H9 (cell line): Measurements from ENCODE around the gene ZNF341. TPM values are rescaled to one million over a fixed set of nuclear protein-coding genes. Genes with fewer than 3 reads are reported as not detected.

Experiments used
- DNase-seq: peaks from one replicate; pipeline ENCODE4 v3.0.0-alpha.2; 2017
- H2AFZ ChIP-seq: one replicate; pipeline ENCODE4 v1.6.1; 2013; ENCODE audit warnings: mild to moderate bottlenecking, low read length, control low read depth, moderate library complexity
- H2AK5ac ChIP-seq: 2 replicates; pipeline ENCODE4 v1.6.1; 2013; ENCODE audit warnings: low read length, control low read depth, mixed read lengths; ENCODE audit not compliant: insufficient read length
- H2BK120ac ChIP-seq: one replicate; pipeline ENCODE4 v1.6.1; 2013; ENCODE audit warnings: low read depth, mild to moderate bottlenecking, low read length, control low read depth, inconsistent platforms; ENCODE audit not compliant: poor library complexity, severe bottlenecking
- H2BK12ac ChIP-seq: 2 replicates; pipeline ENCODE4 v1.6.1; 2013; ENCODE audit warnings: low read length, control low read depth, mixed read lengths, low read depth; ENCODE audit not compliant: insufficient read length
- H2BK15ac ChIP-seq: 2 replicates; pipeline ENCODE4 v1.6.1; 2013; ENCODE audit warnings: low read depth, low read length, control low read depth
- H2BK20ac ChIP-seq: one replicate; pipeline ENCODE4 v1.6.1; 2013; ENCODE audit warnings: low read depth, mild to moderate bottlenecking, low read length, control low read depth, inconsistent platforms; ENCODE audit not compliant: poor library complexity, severe bottlenecking
- H2BK5ac ChIP-seq: 2 replicates; pipeline ENCODE4 v1.6.1; 2013; ENCODE audit warnings: low read length, control low read depth, mixed read lengths; ENCODE audit not compliant: insufficient read length
- H3K14ac ChIP-seq: 2 replicates; pipeline ENCODE4 v1.6.1; 2013; ENCODE audit warnings: low read length, control low read depth; ENCODE audit not compliant: insufficient read depth
- H3K18ac ChIP-seq: 2 replicates; pipeline ENCODE4 v1.6.1; 2013; ENCODE audit warnings: low read depth, mild to moderate bottlenecking, mixed read lengths, low read length, control low read depth; ENCODE audit not compliant: insufficient read length
- H3K23ac ChIP-seq: 2 replicates; pipeline ENCODE4 v1.6.1; 2013; ENCODE audit warnings: low read length, control low read depth, mixed read lengths, low read depth; ENCODE audit not compliant: insufficient read length
- H3K23me2 ChIP-seq: 2 replicates; pipeline ENCODE4 v1.6.1; 2013; ENCODE audit warnings: low read depth, mild to moderate bottlenecking, mixed read lengths, low read length, control low read depth; ENCODE audit not compliant: insufficient read length, poor library complexity, severe bottlenecking
- H3K27ac ChIP-seq: 2 replicates; pipeline ENCODE4 v1.5.1; 2013; ENCODE audit warnings: low read length, control low read depth, mixed read lengths, low read depth; ENCODE audit not compliant: insufficient read length
- H3K27me3 ChIP-seq: 2 replicates; pipeline ENCODE4 v1.6.1; 2013; ENCODE audit warnings: low read length, control low read depth, inconsistent platforms; ENCODE audit not compliant: insufficient read depth
- H3K4ac ChIP-seq: 2 replicates; pipeline ENCODE4 v1.6.1; 2013; ENCODE audit warnings: low read depth, mild to moderate bottlenecking, control low read depth, inconsistent platforms, low read length, moderate library complexity
- H3K4me1 ChIP-seq: 2 replicates; pipeline ENCODE4 v1.6.1; 2013; ENCODE audit warnings: low read length, control low read depth, inconsistent platforms; ENCODE audit not compliant: insufficient read depth
- H3K4me2 ChIP-seq: 2 replicates; pipeline ENCODE4 v1.6.1; 2013; ENCODE audit warnings: low read length, control low read depth, mixed read lengths; ENCODE audit not compliant: insufficient read length, insufficient read depth
- H3K56ac ChIP-seq: 2 replicates; pipeline ENCODE4 v1.6.1; 2013; ENCODE audit warnings: low read depth, mild to moderate bottlenecking, mixed read lengths, low read length, control low read depth; ENCODE audit not compliant: insufficient read length
- H3K79me1 ChIP-seq: 2 replicates; pipeline ENCODE4 v1.6.1; 2013; ENCODE audit warnings: low read depth, mild to moderate bottlenecking, moderate library complexity, low read length, control low read depth, inconsistent platforms; ENCODE audit not compliant: insufficient read depth, poor library complexity, severe bottlenecking
- H3K79me2 ChIP-seq: 2 replicates; pipeline ENCODE4 v1.6.1; 2013; ENCODE audit warnings: low read length, control low read depth, inconsistent platforms; ENCODE audit not compliant: insufficient read depth
- H3K9ac ChIP-seq: 2 replicates; pipeline ENCODE4 v1.6.1; 2013; ENCODE audit warnings: low read length, control low read depth, mixed read lengths; ENCODE audit not compliant: insufficient read length; ENCODE audit errors: extremely low read depth
- H3K9me3 ChIP-seq: one replicate; pipeline ENCODE4 v1.6.1; 2013; ENCODE audit warnings: low read depth, low read length, inconsistent platforms; ENCODE audit not compliant: control insufficient read depth
- H3T11ph ChIP-seq: one replicate; pipeline ENCODE4 v1.6.1; 2013; ENCODE audit warnings: mild to moderate bottlenecking, low read length, control low read depth, inconsistent platforms
- H4K20me1 ChIP-seq: one replicate; pipeline ENCODE4 v1.6.1; 2013; ENCODE audit not compliant: control insufficient read depth, insufficient read length, insufficient read depth
- H4K5ac ChIP-seq: 2 replicates; pipeline ENCODE4 v1.6.1; 2013; ENCODE audit warnings: low read depth, mild to moderate bottlenecking, mixed read lengths, low read length, control low read depth; ENCODE audit not compliant: insufficient read length
- H4K8ac ChIP-seq: replicated peaks from 2 replicates; pipeline ENCODE4 v1.6.1; 2013; ENCODE audit warnings: low read length, control low read depth, mixed read lengths, low read depth; ENCODE audit not compliant: insufficient read length
- H4K91ac ChIP-seq: 2 replicates; pipeline ENCODE4 v1.6.1; 2013; ENCODE audit warnings: low read depth, mild to moderate bottlenecking, moderate library complexity, mixed read lengths, low read length, control low read depth; ENCODE audit not compliant: insufficient read length
- H3K27ac Mint-ChIP-seq, 3 experiments: 2 replicates in 2 of 3; 3 replicates in 1 of 3; pipeline ENCODE4 v1.8.0; 2020 to 2021; ENCODE audit warnings: mixed read lengths in 3 of 3, mild to moderate bottlenecking in 1 of 3, moderate library complexity in 1 of 3
- H3K27me3 Mint-ChIP-seq: 2 replicates; pipeline ENCODE4 v1.8.0; 2021; ENCODE audit warnings: low read depth, mild to moderate bottlenecking, moderate library complexity, mixed read lengths
- H3K36me3 Mint-ChIP-seq, 3 experiments: 2 replicates in 2 of 3; 3 replicates in 1 of 3; pipeline ENCODE4 v1.8.0; 2020 to 2021; ENCODE audit warnings: low read depth in 3 of 3, mixed read lengths in 3 of 3; ENCODE audit not compliant: insufficient read depth in 1 of 3
- H3K4me1 Mint-ChIP-seq, 2 experiments: 2 replicates each; pipeline ENCODE4 v1.8.0; 2020; ENCODE audit warnings: mixed read lengths in 2 of 2
- H3K4me3 Mint-ChIP-seq, 2 experiments: 2 replicates in 1 of 2; 3 replicates in 1 of 2; pipeline ENCODE4 v1.8.0; 2020 to 2021; ENCODE audit warnings: mild to moderate bottlenecking in 2 of 2, mixed read lengths in 2 of 2, moderate library complexity in 1 of 2
- H3K9me3 Mint-ChIP-seq, 2 experiments: 2 replicates in 1 of 2; 3 replicates in 1 of 2; pipeline ENCODE4 v1.8.0; 2020; ENCODE audit warnings: mild to moderate bottlenecking in 2 of 2, mixed read lengths in 2 of 2, moderate library complexity in 1 of 2
- WGBS: extraction: QIAGEN DNeasy Blood & Tissue Kit; methylation state at CpG from one replicate; pipeline ENCODE4 v1.1.7; 2013; ENCODE audit warnings: missing lambda C conversion rate, low lambda C conversion rate, mixed read lengths; ENCODE audit not compliant: insufficient read length; ENCODE audit errors: extremely low coverage; 5-methylcytosine and 5-hydroxymethylcytosine counted together
- total RNA-seq: library from RNA; stranded (reverse); gene quantifications from 2 replicates; pipeline ENCODE4 v1.2.1, GENCODE V29; 2021
- TF ChIP-seq, protein P1 (sequence below): fragments of 200-600 bp; sonication (generic); conservative IDR thresholded peaks from 3 replicates; pipeline ENCODE4 v1.8.0; 2021; ENCODE audit warnings: antibody characterized with exemption, mild to moderate bottlenecking

ZNF341 gene
- total RNA-seq, 1 experiment from 2014 or later: 5.2 TPM

DNA sequence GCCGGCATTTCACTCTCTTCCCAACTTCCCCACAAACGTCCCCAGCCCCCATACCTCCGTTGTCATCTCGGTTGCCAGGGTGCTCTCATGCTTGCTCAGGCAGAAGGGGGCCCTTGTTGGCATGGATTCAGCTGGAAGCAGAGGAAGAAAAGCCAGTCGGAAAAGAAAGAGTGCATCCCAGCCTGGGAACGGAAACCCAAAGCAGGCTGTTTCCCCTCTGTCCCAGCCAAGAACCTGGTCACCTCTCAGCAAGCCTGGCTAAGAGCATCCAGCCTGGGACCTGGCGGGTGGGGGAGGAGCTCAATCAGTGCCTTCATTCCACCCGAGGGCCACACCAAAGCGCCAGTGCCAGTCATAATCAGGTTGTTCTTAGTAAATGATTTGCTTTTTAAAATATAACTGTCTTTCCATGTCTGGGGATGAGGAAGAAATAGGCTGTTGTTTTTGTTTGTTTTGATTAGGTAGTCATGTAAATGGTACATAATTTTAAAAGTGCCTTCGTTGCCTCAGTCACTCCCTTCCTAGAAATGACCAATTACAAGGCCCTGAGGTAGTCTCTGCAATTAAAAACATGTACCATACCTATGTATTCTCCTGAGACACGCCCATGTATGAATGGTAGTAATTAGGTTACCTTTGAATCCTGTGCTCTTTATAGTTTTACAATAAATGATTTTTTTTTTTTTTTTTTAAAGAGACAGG lies 100.5 kb downstream of the ZNF341 start:
- peaks cover 7 to 19% (median 12%) of the 10 kb centered on the region in 3 experiments; a peak in 6 of 7 replicates for H3K36me3 Mint-ChIP-seq
- H3K79me1 ChIP-seq: no peaks in the 10 kb centered on the region

More for the DNA sequence above, 100.5 kb downstream of the ZNF341 start:
- Histone ChIP-seq H2BK20ac (no peak overlapping the region), H4K8ac (no peak overlapping the region), H3K9ac (no peak overlapping the region), H3K79me2 (no peaks in the 10 kb centered on the region), H2AFZ (no peak overlapping the region), H4K5ac (no peak overlapping the region), H3K18ac (no peak overlapping the region), H3K27ac (no peak overlapping the region), H2BK15ac (no peak overlapping the region), H3K4ac (no peak overlapping the region), H3K27me3 (no peaks in the 10 kb centered on the region), H3K4me2 (no peak overlapping the region), H3K23me2 (no peaks in the 10 kb centered on the region), H4K91ac (no peak overlapping the region), H4K20me1 (no peaks in the 10 kb centered on the region), H2BK120ac (no peak overlapping the region), H2BK12ac (no peak overlapping the region), H3K56ac (no peak overlapping the region), H3K4me1 (peaks cover 5% of the 10 kb centered on the region), H2AK5ac (no peak overlapping the region), H3K9me3 (no peaks in the 10 kb centered on the region), H3K14ac (no peak overlapping the region; the same call in 1 of the 2 replicates), H2BK5ac (no peak overlapping the region), H3T11ph (no peak overlapping the region), H3K23ac (no peak overlapping the region)
- DNase-seq: no peak
- no peaks in the 10 kb centered on the region for H3K27me3 Mint-ChIP-seq
- TF ChIP-seq, protein P1, sequence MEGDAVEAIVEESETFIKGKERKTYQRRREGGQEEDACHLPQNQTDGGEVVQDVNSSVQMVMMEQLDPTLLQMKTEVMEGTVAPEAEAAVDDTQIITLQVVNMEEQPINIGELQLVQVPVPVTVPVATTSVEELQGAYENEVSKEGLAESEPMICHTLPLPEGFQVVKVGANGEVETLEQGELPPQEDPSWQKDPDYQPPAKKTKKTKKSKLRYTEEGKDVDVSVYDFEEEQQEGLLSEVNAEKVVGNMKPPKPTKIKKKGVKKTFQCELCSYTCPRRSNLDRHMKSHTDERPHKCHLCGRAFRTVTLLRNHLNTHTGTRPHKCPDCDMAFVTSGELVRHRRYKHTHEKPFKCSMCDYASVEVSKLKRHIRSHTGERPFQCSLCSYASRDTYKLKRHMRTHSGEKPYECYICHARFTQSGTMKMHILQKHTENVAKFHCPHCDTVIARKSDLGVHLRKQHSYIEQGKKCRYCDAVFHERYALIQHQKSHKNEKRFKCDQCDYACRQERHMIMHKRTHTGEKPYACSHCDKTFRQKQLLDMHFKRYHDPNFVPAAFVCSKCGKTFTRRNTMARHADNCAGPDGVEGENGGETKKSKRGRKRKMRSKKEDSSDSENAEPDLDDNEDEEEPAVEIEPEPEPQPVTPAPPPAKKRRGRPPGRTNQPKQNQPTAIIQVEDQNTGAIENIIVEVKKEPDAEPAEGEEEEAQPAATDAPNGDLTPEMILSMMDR: no peak
- H3K9me3 Mint-ChIP-seq: no peaks in the 10 kb centered on the region
- H3K4me3 Mint-ChIP-seq: no peak overlapping the region
- H3K27ac Mint-ChIP-seq: peak overlapping the region; percentile 38 to 73 (median 56); a peak in 6 of 7 replicates
- H3K4me1 Mint-ChIP-seq: peaks cover 40 to 48% of the 10 kb centered on the region in 2 experiments
- no CpG with 5 or more reads among the region's 11 CpGs for WGBS
